Fibroblast of skin of left quadriceps (primary cell): ENCODE measurements around the gene IGF2R.
"Not testable (repeated sequence)": the region's sequence is repeated elsewhere in the genome, so short reads cannot be mapped to it uniquely, and the experiment has no call there.

Experiments
- DNase-seq, 2 experiments: peaks; one replicate each; pipeline ENCODE4 v3.0.0-alpha.2; 2013; ENCODE audit warnings: low read depth in 2 of 2

IGF2R gene

DNA sequence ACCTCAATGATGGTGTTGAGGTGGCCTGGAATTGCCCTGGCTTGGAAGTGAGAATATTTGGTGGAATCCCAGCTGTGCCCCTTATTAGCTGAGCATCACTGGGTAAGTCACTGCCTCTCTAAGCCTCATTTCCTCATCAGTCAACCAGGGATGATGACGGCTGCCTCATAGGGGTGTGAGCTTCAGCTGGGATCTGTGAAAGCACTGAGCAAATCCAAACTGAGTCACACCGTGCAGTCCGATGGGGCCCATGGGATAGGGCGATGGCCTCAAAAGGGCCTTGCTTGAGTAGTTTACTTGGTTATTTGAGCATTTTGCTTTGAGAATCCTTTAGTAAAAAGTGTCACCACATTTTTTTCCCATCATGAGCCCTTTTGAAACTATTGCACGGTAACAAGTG, 153.9 kb downstream of the IGF2R start:
- DNase-seq = no peak

DNA sequence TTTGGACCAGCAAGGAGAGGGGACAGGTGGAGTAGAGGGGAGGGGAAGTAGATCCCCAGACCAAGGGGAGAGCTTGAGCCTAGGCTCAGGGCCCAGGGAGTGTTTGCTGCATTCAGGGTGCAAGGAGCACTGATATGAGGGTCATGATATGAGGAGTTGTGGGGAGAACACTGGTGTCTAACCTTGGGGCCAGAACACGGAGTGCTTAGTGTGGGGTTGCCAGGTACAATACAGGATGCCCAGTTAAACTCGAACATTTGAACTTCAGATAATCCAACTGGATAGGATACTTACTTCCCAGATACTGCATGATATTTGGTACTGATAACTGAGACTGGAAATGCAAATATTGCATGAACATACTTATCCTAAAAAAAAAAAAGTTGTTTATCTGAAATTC, 155.1 kb downstream of the IGF2R start:
- DNase-seq = no peak

DNA sequence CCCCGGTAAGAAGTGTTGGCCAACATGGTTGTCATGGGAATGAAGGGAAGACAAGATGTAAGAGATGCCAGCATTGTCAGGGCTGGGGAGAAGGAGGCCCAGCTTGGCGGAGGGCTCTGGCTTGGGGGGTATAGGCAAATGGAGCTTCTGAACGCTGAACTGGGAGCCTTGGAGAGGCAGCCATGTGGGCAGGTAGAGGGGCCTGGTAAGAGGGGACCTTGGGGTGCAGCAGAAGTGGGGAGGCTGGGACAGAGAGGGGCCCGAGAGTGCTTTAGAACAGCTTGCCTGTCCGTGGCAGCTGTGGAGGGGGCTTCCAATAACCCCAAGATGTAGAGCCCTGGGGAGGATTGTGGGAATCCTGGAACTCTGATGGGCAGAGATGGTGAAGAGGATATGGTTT, 155.7 kb downstream of the IGF2R start:
- DNase-seq = no peak

DNA sequence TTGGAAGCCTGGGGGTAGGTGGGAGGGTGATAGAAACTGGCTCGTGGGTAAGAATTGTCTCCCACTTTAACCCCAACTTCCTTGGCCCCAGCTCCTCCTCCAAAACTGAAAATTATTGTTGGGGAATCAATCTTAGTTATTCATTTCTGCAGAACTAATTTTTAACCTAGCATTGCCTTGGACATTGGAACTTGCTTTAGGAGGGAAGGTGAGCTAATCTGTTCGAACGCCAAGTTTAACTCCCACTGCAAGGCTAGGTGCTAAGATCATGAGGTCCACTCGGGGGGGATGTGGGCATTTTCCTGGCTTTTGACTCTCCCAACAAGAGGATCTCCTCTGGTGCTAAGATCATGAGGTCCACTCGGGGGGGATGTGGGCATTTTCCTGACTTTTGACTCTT, 156.2 kb downstream of the IGF2R start:
- DNase-seq = not testable (repeated sequence)

DNA sequence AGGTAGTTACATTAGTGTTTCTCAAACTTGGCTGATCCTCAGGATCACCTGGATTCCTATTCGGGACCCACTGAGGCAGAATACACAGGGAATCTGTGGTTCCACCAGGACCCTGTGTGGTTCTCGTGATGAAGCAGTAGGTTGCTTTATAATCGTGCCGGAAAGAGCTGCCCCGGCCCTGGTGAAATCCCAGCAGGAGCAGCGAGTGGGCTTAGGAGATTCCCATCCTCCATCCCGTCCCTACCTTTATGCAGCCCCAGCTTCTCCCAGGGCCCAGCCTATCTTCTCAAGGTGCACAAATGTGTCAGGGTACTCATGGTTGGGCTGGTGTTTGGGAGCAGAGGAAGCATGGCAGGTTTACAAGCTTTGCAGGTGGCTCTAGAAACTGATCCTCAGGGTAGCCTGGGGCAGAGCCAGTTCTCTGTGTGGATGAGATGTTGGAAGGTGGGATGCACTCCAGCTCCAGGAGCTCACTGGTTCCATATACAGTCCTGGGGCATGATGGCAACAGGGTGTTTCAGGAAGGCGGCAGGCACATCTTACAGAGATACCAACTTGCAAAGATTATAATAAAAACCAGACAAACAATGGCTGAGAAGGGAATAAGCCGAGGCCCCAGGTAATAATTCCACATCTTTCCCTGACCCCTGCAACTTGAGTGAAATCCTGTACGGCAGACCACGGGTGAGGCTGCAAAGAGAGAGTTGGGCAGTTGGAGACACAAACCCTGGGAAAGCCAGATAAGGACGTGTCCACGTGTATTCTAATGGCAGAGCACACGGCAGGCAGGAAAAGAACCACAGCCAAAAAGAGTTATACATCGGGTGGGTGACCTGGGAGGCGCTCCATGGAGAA, 158.6 kb downstream of the IGF2R start:
- DNase-seq = no peak

DNA sequence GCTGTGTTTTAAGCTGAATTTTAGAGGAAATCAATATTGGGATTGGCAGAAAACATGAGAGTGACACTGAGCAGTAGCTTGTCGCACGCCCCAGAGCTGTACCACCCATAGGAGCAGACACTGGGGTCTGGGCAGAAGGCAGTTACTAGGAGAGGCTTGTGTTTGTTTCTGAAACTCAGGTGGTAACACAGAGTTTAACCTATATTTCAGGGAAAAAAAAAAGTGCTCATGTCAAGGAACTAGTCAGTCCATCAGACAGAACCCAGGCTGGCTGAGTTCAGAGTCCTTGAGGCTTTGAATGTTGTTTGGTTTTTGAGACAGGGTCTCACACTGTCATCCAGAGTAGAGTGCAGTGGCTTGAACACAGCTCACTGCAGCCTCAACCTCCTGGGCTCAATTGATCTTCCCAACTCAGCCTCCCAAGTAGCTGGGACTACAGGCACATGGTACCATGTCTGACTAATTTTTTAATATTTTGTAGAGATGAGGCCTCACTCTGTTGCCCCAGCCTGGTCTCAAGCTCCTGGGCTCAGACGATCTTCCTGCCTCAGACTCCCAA, 159.3 kb downstream of the IGF2R start:
- DNase-seq = no peak

DNA sequence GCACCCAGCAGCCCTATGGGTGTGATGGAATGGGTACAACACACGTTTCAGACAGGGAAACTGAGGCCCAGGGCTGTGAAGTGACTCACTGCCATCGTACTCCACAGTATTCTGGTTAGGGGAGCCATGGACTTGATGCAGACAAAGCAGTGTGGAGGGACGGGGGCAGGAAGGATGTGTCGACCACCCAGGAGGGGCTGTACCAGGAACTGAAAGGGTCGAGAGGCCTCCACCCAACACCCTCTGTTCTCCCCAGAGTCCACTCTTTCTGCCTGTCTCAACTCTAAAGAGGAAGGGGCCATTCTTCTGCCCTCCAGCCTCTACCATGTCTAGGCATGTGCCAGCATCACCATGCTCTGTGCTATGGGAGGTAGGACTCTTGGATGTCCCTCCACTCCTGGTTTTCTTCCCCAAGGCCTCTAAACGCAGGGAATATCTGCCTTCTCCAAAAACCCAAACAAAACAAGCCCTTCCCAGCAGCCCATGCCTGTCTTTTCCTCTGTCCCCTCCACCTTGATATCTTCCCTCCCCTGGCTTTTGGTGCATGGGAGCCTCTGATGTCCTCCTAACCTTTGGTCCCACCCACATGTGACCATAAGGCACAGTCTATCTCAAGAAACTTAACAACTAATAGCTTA, 160.1 kb downstream of the IGF2R start:
- DNase-seq = no peak

DNA sequence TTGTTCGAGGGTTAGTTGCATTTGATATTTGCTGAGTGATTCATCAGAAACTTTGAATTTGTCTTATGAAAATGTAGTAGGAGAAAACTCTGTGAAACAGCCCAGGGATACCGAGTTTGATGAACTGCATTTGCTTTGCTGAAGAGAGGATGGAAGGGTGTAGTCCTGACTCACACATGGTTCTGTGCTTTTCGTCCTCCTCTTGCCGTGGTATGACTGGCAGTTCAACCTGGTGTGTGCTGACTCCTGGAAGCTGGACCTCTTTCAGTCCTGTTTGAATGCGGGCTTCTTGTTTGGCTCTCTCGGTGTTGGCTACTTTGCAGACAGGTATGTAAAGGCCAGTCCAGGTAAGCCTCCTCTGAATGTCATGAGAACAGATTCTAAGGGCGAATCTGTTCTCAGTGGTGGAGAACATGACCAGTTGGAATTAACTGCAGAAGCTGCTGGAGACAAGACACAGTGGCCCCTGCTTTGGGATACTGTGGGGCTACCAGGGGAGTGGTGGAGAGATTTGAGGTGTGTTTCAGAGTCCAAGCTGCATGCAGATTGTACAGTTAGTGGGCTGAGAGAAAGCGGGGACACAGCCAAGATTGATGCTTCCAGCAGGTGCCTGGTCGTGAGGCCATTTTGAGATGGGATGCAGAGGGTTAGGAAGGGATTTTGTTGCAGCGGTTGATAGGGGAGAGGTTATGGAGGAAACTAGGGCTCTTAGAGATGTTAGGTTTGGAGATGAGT, 161.2 kb downstream of the IGF2R start:
- DNase-seq = no peak

DNA sequence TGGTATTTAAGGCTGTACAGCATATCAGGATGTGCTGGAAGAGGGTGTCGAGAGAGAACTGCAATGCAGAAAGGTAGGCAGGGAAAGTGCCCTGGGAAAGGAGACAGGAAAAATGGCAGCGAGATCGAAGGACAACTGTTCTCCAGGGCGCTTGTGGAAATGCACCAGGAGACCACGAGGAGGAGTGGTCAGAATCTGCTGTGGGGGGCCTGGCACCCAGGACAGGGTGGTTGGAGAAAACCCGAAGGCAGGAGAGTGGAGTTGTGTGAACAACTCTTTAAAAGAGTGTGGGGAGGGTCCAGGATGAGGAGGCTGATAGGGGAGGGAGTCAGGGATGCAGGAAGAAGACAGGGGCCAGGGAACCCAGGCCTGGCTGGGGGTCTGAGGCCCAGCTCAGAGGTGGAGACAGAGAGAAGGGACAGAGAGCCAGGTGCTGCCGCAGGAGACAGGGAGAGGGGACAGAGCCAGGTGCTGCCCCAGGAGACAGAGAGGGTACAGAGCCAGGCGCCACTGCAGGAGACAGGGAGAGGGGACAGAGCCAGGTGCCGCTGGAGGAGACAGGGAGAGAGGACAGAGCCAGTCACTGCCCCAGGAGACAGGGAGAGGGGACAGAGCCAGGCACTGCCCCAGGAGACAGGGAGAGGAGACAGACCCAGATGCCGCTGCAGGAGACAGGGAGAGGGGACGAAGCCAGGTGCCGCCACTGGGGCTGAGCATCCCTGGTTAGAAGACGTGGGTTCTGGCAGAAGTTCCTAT, 162.0 kb downstream of the IGF2R start:
- no peak for DNase-seq

DNA sequence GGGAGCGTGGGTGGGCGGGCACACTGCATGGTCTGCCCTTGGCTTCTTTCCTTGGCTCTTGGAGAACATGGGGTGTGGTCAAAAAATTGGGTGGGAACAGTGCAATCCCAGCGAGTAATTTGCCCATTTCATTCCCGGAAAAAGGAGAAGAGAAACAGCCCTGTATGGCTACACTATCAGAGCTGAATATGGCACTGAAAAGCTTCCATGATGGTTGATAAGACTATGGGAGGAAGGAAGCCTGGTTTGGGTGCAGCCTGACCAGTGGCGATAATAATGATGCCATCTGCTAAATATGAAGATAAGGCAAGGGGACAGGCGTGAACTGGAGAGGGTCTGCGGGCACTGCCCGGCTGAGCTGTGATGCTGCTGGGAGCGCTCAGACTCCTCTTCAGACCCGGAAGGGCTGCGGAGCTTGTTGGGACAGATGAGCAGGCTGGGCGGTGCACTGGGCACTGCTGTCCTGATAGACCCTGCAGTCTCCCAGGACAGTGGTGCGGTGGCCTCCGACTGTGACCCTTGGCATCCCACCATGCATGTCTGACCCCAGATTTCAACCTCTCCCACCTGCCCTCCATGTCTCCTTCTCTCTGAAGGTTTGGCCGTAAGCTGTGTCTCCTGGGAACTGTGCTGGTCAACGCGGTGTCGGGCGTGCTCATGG, 162.9 kb downstream of the IGF2R start:
- DNase-seq = no peak

DNA sequence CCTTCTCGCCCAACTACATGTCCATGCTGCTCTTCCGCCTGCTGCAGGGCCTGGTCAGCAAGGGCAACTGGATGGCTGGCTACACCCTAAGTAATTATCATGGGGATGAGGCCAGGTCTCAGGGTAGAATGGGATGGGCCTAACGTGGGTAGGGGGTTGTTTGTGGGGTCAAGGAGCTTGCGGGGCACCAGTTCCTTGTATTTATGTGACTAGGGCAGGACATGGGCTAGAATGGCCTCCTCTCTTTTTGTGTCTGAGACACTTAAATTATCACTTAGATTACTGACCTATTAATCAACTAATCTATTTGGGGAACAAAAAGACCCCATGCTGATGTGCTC, 163.4 kb downstream of the IGF2R start:
- DNase-seq = no peak

DNA sequence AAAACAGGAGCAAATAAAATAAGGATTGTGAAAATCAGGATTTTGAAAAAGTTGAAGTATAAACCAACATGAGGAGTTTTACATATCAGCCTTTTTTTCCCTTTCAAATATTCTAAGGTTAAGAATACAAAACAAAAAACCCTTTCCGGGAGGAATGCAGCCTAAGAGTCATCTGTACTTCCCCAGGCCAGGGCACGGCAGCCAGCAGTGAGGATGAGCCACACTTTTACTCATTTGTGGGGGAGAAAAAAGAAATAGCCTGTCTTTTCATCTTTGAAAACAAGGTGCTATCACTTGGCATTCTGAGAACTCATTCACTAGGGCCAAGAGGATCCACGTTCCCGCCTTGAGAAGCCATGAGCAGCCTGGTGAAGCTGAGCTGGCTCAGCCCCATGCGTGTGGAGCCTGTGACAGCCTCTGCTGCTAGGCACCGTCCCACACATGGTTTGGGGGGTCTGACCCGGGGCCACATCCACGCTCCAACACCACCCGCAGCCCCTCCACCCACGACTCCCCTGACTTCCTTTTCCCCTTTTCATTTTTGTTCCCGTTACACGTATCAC, 164.0 kb downstream of the IGF2R start:
- DNase-seq = no peak

DNA sequence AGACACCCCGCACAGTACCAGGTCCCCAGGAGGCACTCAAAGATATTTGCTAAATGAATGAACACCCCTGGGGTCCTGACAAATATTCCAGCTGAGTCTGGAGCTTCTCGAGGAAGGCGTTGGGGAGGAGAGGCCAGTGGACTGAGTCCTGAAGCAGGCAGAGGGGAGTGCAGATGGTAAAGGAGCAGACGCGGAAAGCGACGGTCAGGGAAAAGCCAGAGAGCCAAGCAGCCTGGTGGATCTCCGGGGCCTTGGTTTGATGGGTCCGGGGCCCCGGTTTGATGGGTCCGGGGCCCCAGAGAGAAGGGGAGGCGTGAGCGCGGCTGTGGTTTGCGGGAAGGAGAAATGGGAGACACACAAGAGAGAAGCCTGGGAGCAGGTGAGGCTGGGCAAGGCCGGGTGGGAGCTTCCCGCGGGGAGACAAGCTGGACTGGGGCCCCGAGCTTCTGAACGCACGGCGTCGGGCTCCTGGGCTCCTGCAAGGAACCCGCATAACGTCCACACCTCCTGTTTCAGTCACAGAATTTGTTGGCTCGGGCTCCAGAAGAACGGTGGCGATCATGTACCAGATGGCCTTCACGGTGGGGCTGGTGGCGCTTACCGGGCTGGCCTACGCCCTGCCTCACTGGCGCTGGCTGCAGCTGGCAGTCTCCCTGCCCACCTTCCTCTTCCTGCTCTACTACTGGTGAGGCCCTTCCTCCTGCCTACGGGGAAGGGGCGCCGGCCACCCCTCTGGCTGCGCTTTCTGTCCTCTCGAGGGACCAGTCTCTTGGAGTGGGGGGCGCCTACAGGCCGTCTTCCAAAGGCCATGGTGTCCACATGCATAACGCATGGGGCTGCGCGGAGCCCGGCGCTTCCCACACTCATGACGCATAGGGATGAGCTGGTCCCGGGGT, 164.8 kb downstream of the IGF2R start:
- DNase-seq = no peak

DNA sequence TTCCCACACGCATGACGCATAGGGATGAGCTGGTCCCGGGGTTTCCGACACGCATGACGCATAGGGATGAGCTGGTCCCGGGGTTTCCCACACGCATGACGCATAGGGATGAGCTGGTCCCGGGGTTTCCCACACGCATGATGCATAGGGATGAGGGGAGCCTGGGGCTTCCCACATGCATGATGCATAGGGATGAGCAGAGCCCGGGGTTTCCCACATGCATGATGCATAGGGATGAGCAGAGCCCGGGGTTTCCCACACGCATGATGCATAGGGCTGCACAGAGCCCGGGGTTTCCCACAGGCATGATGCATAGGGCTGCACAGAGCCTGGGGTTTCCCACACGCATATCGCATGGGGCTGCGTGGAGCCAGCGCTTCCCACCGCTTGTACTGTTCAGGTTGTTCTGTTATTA, 165.5 kb downstream of the IGF2R start:
- not testable (repeated sequence) for DNase-seq

DNA sequence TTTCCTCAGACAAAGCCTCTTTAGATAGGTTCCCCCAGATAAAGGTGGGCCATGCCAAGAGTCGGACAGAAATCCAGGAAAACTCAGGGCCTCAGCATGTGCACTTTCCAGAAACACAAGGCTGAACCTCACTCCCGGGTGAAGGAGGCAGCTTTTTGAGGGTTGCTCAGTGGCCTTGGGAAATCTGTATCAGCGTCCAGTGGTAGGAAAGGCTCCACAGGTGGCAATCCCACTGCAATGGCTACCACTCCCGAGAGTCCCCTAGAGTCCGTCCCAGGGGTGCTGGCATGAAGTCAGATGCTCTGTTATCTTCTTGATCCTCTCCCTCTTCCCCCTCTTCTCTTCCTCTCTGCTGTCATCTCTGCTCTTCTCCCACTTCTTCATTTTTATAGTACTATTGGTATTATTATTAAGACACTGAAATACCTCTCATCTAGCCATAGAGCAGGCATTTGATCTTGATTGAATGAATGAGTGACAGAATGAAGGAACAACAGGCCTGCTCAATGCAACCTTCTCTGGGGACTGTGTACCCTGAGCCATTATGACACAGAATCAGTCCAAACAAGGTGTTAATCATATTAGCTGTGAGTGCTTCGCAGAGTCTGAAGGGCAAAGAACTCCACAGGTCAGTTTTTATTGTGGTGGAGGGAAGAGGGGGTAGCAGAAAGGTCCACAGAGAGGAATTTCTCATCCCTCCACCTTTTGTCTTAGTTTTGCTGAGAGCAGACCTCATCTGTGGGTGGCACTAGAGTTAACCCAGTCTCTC, 166.1 kb downstream of the IGF2R start:
- no peak for DNase-seq

DNA sequence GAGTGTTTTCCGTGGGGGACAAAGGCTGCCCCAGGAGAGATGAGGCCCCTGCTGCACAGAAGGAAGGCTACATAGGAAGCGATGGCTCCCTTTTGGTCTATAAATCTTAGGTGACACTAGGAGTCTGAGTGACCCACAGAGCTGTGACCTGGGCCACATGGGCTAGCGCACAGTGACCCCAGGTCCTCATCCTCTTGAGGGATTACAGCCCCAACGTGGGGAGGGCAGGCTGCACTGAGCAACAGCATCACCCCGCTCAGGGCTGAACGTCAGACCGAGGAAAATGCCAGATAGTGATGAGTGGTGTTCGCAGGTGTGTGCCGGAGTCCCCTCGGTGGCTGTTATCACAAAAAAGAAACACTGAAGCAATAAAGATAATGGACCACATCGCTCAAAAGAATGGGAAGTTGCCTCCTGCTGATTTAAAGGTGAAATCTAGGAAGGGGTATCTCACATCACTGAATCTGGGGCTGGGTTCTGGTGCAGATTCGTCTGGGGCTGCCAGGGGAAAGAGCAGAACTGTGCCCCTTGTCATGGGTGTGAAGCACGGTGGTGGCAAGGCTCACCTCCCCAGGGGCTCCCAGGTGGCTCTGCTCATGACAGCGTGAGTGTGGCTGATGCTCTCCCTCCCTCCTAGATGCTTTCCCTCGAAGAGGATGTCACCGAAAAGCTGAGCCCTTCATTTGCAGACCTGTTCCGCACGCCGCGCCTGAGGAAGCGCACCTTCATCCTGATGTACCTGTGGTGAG, 167.2 kb downstream of the IGF2R start:
- no peak for DNase-seq

DNA sequence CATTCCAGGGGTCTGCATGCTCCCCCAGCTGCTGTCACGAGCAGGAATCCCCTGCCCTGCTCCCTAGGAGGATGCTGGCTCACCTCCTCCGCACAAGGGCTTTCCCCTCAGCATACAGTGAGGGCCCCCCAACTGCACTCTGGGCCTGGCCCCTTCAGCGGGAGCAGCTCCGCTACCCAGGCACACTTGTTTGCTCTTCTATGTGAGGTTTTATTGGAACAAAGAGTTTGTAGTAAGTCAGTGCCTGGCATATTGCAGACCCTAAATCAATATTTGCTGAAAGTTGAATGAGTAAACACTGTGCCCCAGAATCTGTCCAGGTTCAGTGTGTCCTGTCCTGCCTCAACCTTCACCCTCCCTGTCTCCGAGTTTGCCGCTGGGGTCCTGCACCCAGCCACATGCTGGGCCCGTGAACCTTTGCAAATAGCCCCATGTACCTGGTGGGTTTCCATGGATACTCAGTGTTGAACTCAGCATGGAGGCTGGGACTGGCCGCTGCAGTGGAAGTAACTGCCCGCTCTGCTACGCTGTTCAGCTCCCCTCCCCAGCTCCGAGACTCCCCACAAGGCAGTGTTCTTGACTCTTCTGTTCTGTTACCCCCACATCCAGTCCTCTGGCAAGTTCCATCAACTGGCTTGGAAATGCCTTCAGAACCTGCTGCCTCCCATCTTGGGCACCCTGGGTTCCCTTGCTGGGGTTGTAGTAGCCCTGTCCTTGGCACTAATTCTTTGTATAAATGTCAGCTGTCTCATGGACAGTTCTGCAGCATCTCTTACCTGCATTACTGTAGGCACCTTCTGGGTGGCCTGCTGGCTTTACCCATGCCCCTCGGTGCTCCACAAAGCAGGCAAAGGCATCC, 168.5 kb downstream of the IGF2R start:
- DNase-seq = no peak
